Kidney capillary endothelial cell (primary cell): ENCODE results near the gene PDE6B.
"Not testable (repeated sequence)": the region's sequence is repeated elsewhere in the genome, so short reads cannot be mapped to it uniquely, and the experiment has no call there.

Experiments
- DNase-seq: peaks from one replicate; pipeline ENCODE4 v3.0.0-alpha.2; 2018; ENCODE audit warnings: low spot score

The PDE6B gene

DNA sequence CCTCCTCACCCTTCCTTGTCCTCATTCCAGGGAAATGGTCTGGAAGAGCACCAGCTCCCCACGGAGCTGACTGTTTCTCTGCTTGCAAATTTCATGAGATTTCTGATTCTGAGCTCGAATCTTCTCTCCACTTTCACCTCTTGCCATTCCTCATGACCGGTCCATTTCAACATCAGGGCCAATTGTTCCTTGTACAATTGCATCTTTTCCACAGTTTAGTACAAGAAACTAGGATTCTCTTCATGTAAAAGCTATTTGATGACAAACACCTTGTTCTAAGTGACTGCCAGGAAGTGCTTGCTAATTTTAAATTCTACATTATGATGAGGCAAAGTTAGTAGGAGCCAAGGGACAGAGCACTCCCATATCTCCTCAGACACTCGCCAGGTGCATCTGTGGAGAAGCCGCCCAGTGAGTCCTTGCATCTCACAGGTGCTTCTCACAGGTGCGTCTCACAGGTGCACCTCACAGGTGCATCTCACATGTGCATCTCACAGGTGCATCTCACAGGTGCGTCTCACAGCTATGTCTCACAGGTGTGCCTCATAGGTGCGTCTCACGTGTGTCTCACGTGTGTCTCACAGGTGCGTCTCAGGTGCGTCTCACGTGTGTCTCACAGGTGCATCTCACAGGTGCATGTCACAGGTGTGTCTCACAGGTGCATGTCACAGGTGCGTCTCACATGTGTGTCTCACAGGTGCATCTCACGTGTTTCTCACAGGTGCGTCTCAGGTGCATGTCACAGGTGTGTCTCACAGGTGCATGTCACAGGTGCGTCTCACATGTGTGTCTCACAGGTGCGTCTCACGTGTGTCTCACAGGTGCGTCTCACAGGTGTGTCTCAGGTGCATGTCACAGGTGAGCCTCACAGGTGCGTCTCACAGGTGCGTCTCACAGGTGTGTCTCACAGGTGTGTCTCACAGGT lies 3.0 kb upstream of the PDE6B start:
- DNase-seq: no peak

DNA sequence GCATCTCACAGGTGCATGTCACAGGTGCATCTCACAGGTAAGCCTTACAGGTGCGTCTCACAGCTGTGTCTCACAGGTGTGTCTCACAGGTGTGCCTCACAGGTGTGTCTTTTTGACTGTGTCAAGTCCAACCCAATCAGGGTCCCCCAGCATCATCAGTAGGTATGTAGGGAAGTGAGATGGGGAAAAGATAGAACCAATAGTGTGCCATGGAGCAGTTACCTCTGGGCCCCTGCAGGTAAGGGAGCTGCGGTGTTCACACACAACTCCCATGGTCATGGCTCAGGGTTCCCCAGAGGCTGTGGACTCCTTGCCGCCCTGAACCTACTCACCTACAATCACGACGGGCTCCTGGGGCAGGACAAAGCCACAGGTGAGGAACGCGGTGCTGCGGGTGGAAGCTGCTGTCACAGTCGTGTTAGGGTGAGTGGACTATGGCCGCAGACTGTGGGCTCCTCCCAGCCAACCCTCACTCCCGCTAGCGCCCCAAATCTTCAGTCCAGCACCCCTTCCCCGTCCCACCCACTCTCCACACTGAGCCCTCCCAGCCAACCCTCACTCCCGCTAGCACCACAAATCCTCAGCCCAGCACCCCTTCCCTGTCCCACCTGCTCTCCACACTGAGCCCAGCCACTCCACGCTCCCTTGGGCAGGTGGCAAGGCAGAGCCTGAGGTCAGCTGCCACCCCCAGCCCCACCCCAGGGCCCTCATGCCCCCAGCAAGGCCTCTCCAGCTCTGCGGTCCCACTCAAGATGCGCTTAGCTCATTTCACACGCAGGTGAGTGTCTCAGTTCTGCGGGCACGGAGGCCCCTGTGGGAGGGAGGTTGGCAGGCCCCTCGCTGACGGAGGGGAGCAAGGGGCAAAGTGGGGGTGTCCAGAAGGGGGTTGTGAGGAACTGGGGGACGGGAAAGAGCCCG lies 2.1 kb upstream of the PDE6B start:
- DNase-seq: no peak

DNA sequence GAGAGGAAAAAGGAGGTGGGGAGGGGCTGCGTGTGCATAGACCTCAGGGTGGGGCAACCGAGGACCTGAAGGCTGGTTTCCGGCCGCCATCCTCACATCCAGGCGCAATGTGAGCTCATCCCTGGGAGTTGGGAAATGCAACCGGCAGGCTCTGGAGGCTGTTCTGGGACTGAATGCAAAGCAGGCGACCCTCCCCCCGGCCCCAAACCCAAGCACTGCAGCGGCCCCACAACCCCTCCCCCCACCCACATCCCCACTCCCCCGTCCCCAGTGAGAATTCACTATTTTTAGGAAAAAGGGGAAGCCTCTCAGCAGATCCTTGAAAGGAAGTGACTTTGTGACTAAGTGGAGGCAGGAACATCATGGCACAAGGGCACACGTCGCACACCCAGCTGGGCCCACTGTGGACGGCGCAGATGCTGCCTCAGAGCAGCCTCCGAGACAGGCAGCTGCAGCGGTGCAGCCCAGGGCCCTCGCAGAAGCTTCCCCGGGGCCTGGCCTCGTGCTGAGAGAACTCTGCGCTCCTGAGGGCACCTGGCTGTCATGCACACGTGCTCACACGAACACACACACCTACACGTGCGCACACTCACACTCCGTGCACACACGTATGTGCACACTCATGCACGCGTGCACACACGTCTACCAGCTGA lies 1.3 kb upstream of the PDE6B start:
- DNase-seq: no peak

DNA sequence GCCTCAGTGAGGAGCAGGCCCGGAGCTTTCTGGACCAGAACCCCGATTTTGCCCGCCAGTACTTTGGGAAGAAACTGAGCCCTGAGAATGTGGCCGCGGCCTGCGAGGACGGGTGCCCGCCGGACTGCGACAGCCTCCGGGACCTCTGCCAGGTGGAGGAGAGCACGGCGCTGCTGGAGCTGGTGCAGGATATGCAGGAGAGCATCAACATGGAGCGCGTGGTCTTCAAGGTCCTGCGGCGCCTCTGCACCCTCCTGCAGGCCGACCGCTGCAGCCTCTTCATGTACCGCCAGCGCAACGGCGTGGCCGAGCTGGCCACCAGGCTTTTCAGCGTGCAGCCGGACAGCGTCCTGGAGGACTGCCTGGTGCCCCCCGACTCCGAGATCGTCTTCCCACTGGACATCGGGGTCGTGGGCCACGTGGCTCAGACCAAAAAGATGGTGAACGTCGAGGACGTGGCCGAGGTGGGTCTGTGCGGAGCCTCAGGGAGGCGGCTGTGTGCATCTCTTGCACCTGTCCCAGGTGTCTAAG lies 323 bp downstream of the PDE6B start:
- no peak for DNase-seq

DNA sequence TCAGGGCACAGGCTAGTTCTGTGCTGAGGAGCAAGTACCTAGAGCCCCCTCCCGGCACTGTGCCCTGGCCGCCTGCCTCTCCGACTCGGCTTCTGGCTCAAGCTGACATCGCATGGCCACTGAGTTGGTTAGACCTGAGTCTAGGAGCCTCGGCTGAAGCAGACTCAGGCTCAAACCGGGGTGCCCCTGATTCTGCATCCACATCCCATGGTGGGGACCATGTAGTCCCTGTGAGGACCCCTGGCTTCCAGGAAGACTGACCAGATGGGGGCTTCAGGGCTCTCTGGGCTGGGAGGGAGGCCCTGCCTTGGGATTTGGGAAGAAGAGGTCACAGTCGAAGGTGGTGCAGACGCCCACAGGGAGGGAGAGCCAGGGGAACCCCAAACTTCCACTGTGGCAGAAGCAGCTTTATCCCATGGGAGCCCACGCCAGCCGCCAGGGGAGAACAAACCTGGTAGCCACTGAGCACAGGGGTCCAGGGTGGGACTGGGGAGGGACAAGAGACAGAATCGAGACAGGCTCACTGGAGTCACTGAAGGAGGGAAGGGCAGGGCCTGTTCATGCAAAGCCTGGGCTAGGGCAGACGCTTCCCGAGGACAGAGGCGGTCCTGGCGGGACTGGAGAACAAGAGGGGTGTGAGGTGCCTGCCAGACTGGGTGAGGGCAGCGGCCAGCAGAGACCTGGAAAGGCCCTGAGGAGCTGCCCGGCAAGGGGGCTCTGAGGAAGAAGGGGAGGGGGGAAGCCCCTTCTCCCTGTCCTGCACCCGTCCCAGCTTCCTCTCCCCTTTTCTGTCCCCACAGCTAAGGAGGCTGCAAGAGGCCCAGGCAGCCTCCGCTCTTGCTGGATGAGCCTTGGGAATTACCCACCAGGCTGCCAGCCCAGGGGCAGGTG lies 1.1 kb downstream of the PDE6B start:
- no peak for DNase-seq

DNA sequence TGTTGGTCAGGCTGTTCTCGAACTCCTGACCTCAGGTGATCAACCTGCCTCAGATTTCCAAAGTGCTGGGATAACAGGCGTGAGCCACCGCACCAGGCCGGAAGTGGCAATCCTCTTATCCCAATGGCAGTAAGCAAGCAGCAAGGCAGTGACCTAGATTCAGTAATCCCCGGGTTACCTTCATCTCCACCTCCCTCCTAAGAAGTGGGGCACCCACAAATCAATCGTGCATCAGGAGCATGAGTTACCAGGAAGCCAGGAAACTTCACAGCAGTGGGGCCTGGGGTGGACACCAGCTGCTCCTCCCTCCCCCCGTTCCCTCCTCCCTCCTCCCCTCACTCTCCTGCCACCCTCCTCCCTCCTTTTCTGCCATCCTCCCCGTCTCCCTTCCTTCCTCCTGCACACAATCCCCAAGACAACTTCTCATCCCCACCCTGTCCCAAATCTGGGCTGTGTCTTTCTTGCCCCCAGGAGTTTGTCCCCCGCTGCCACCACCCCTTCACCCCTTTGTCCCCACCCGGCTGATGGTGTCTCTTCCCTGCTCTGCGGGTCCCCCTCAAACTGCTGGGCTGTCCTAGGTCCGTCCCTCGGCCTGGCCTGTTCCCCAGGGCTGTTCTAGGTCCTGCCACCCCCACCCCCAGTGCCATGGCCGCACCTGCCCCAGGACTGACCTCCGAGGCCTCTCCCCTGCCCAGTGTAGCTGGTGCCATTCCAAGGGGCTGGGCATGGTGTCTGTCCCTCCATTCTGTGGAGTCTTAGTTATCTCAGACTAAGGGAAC lies 2.2 kb downstream of the PDE6B start:
- DNase-seq: no peak

DNA sequence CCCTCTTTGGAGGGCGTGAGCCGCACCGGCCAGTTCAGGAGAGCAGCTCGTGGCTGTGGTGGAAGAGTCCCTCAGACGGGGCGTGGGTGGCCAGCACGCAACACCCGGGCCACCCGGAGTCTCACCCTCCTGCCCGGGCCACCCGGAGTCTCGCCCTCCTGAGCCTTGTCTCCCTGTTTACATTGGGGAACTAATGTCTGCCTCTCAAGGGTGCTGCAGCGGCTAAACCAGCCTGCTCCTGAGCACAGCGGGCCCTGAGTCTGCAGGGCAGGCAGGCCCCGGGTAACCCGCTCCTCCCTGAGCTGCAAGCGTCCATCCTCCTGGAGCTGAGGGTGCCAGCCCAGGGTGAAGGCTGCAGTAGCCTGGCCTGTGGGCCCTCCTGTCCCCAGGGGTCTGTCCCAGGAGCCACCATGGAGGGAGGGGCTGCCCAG lies 3.0 kb downstream of the PDE6B start:
- DNase-seq: no peak

DNA sequence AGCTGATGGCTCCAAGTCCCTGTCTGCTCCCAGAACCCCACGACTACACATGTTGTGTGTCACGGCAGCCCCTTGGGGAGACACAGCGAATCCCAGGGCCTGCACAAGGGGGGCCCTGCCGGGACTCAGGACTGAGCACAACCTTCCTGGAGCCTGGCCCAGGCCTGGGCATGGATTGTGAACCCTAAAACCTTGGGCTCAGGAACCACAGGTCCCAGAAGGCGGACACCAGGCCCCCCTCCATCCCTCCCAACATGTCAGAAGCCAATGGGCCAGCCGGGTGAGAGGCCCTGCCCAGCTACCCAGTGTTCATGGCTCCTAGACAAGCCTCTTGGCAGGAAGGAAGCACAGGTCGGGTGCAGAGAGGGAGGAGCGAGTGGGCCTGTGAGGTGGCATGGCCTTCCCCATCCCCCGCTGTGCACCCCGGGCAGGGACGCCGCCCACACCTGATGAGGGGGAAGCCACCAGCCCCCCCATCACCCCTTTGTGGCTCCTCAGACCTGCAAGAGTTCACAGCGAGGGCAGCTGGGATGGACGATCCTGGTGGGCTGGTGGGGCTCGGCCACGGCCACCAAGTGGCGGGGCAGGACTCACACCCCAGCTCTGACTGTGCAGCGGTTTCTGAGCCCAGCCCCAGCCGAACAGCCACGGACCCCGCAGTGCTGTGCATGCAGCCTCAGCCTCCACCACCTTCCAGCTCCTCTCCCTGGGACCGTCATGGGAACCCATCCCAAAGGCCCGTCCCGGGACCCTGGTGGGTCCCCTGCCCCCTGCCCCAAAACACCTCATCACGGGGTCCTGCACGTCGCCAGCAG lies 3.7 kb downstream of the PDE6B start:
- no peak for DNase-seq

DNA sequence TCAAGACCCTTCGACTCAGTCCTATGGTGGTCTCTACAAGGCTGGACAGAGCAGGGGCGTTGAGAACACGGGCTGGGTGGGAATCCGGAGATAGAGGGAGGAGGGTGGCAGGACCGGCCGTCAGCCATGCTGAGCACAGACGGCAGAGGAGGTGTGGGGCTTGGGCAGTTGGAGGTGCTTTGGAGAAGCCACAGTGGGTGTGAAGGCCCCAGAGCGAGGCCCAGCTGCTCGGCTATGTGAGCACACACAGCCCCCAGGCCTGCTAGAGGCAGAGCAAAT lies 4.2 kb downstream of the PDE6B start:
- DNase-seq: no peak

DNA sequence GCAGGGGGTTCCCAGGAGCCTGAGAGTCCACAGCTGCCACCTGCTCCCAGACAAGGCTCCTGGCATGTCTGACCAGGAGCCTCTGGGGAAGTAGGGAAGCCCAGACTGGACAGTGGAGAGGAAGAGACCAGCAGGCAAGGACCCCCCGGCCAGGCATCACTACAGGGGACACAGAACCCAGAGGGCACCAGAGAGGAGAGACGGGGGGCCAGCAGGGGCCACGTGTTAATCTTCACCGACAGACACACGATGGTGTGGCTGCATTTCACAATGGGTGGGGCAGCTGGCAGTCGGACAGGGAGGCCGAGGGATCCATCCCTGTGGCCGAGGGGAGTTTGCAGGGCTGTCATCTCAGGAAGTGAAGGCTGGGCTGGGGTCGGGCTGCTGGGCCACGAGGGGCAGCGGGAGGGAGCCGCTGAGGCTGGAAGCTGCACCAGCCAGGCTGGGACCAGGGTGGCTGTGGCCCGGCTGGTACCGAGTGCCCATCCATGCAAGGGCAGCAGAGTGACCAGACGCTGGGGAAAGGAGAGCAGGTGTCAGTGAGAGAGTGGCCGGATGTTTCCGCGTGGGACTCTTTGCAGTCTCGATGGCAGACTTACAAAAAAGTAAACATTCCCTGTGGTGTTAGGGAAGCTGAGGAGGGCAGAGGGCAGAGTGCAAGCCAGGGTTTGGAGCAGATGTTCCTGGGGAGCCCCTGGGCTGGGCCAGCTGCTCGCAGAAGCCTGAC lies 4.7 kb downstream of the PDE6B start:
- no peak for DNase-seq

DNA sequence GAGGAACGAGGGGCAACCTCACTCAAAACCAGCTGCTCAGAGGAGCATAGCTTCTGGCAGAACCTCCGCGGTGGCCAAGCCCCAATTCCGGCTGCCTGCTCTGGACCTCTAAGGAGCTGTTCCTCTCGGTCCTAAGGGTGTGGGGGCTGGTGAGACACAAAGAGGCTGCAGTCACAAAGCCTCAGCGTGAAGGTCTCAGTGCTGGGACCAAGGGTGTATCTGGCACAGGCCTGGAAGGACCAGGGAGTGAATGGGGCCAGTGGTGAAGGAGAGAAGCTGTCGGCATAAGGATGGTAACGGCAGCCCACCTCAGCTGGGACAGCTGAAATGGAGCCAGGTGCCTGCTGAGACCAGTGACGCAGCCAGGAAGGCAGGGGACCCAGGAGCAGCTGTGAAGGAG lies 5.3 kb downstream of the PDE6B start:
- DNase-seq: no peak

DNA sequence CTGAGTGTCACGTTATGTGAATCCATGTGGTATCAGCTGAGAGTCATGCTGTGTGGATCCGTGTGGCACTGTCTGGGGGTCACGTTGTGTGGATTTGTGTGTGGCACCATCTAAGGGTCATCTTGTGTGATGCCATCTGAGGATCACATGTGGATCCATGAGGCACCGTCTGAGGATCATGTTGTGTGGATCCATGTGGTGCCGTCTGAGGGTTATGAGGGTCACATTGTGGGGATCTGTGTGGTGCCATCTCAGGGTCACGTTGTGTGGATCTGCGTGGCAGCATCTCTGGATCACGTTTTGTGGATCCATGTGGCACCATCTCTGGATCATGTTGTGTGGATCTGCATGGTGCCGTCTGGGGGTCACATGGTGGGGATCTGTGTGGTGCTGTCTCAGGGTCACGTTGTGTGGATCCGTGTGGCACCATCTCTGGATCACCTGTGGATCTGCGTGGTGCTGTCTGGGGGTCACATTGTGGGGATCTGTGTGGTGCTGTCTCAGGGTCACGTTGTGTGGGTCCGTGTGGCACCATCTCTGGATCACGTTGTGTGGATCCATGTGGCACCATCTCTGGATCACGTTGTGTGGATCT lies 6.9 kb downstream of the PDE6B start:
- DNase-seq: no peak

DNA sequence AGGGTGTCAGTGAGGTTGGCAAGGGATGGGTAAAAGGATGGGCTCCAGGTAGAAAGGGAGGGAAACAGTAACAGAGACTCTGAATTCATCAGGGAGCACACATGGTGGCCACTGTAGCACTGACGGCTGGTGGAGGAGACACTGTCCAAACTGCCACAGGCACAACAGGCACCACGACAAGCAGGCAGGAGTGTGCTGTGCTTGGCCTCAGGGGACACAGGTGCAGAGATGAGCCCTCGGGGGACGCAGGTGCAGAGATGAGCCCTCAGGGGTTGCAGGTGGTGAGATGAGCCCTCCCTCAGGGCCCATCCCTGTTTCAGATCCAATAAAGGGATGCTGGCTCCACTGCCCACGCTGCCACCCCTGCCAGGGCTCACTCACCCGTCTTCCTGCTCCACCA lies 7.6 kb downstream of the PDE6B start:
- DNase-seq: no peak

DNA sequence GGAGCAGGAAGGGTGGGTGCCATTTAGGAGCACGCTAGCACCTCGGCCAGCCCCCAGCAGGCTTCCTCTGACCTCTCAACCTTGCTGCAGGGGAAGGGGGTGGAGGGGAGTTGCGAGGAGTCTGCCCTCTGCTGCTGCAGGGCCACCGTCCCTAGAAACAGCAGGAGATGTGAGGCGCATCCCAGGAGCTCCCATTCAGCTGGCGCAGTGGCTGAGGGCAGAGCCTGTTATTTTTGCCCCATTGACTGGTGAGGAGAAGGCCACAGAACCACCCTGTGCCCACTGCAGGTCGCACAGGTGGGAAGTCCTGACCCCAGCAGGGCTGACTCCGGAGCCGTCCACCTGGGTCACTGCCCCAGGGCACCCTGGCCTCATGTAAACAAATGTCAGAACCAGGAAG lies 8.0 kb downstream of the PDE6B start:
- no peak for DNase-seq

DNA sequence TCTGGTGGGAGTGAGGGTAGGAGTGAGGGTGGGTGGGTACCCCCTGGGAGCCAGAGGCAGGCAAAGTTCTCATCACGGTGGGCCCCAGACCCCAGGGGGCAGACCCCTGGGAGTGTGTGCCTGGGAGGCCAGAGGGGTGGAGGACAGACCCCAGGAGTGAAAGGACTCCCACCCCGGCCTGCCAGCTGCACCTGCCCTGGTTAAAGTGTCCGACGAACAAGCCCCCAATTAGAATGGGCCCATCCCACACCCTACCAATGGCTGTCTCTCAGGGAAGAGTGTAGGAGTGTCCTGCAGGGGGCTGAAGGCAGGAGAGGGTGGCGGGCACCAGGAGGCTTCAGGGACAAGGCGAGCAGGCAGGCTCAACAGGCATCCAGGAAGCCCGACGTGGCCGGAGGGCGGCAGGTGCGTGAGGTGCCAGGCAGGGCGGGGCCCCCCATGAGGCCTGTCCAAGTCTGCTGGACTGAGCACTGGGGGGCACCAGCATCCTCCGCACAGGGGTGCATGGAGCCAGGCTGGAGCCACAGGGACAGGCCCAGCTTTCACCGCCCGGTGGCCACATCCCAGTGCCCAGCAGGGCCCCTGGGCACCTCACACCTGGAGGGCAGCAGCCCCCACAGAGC lies 8.7 kb downstream of the PDE6B start:
- no peak for DNase-seq

DNA sequence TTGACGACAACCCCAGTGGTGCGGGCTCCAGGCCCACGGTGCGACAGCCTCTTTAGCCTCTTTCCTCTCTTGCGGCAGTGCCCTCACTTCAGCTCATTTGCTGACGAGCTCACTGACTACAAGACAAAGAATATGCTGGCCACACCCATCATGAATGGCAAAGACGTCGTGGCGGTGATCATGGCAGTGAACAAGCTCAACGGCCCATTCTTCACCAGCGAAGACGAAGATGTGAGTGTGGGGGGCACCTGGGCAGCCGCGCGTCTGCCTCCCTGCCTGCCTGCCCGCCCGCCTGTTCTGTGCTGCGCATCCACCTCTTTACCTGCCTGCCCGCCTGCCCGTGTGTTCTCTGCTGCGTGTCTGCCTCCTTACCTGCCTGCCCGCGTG lies 9.2 kb downstream of the PDE6B start:
- DNase-seq: no peak

DNA sequence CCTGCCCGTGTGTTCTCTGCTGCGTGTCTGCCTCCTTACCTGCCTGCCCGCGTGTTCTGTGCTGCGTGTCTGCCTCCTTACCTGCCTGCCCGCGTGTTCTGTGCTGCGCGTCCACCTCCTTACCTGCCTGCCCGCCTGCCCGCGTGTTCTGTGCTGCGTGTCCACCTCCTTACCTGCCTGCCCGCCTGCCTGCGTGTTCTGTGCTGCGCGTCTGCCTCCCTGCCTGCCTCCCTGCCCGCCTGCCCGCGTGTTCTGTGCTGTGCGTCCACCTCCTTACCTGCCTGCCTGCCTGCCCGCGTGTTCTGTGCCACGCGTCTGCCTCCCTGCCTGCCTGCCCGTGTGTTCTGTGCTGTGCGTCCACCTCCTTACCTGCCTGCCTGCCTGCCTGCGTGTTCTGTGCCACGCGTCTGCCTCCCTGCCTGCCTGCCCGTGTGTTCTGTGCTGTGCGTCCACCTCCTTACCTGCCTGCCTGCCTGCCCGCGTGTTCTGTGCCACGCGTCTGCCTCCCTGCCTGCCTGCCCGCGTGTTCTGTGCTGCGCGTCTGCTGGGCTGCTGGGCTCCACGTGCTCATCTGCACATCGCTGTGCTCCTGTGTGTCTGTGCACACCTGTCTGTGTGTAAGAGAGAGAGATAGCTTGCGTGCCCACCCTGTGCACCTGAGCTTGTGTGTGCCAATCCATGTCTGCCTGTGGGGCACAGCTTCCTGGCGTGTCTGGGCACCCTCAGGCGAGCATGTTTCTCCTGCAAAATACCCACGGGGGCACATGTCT lies 9.9 kb downstream of the PDE6B start:
- not testable (repeated sequence) for DNase-seq
